ENCODE results near the gene HAUS7. TPM values are rescaled to one million over a fixed set of nuclear protein-coding genes. Genes with fewer than 3 reads are reported as not detected.

The HAUS7 gene
- total and polyA plus RNA-seq, 5 donors from 2014 or later: 28.0 to 43.1 (median 34.4) TPM

- ATAC-seq (ENCODE audit: low read depth in 2 of 2): no peak
- no peak overlapping the region for H3K27ac Mint-ChIP-seq
- no peaks in the 10 kb centered on the region for H3K4me1 ChIP-seq (ENCODE audit: control insufficient read depth, insufficient read depth, low read length, poor library complexity, severe bottlenecking)
- H3K36me3 ChIP-seq (ENCODE audit: control insufficient read depth, insufficient read depth, low read length): no peaks in the 10 kb centered on the region
- no peaks in the 10 kb centered on the region for H3K9me3 ChIP-seq (ENCODE audit: control insufficient read depth in 2 of 2, low read length in 2 of 2)
- no peak overlapping the region for H3K27ac ChIP-seq (ENCODE audit: insufficient read depth, low read length, poor library complexity, severe bottlenecking)
- H3K4me1 Mint-ChIP-seq: peaks cover 0 to 4% (median 0%) of the 10 kb centered on the region in 4 donors
- H3K9me3 Mint-ChIP-seq: no peaks in the 10 kb centered on the region
- H3K27me3 ChIP-seq (ENCODE audit: control insufficient read depth, insufficient read depth, low read length): no peaks in the 10 kb centered on the region
- H3K36me3 Mint-ChIP-seq: no peaks in the 10 kb centered on the region
- H3K4me3 ChIP-seq (ENCODE audit: low read depth, low read length): no peak overlapping the region
- H3K4me3 Mint-ChIP-seq: no peak overlapping the region
- no peaks in the 10 kb centered on the region for H3K27me3 Mint-ChIP-seq
- DNase-seq: no peak
Measured at GRCh38 chrX:153491918-153492317, 21.5 kb upstream of the HAUS7 start.

DNA sequence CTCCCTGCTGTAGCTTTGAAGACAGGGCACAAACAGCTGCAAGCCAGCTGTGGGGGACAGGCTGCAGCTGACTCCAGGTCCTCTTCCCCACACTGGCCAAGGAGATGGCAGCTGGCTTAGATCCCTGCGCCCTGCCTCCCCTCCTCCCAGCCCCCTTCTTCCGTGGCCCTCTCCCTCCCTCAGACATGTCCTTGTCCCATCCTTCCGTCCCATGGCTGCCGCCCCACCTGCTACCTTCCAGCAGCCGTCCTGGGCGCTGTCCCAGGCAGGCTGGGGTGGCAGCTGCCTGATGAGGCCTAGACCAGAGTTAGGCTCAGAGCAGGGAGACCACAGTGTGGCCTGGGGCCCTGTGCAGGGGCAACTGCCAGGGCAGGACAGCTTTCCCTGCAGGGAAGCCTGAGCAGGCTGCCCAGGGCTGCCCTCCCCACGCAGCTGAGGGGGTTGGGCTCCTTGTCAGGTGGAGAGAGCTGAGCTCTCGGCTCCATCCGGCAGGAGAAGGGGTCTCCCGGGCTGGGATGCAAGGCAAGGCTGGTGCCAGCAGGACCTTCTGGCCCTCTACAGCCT, 21.1 kb upstream of the HAUS7 start:
- no peaks in the 10 kb centered on the region for H3K36me3 ChIP-seq (ENCODE audit: control insufficient read depth, insufficient read depth, low read length)
- ATAC-seq (ENCODE audit: low read depth in 2 of 2) (no peak), DNase-seq (no peak)
- no peaks in the 10 kb centered on the region for H3K36me3 Mint-ChIP-seq
- no peak overlapping the region for H3K27ac ChIP-seq (ENCODE audit: insufficient read depth, low read length, poor library complexity, severe bottlenecking)
- H3K4me3 ChIP-seq (ENCODE audit: low read depth, low read length): no peak overlapping the region
- H3K27me3 ChIP-seq (ENCODE audit: control insufficient read depth, insufficient read depth, low read length): no peaks in the 10 kb centered on the region
- H3K4me3 Mint-ChIP-seq: no peak overlapping the region
- no peak overlapping the region for H3K27ac Mint-ChIP-seq
- no peaks in the 10 kb centered on the region for H3K9me3 Mint-ChIP-seq
- H3K27me3 Mint-ChIP-seq: no peaks in the 10 kb centered on the region
- peaks cover 0 to 4% (median 0%) of the 10 kb centered on the region in 4 donors for H3K4me1 Mint-ChIP-seq
- no peaks in the 10 kb centered on the region for H3K4me1 ChIP-seq (ENCODE audit: control insufficient read depth, insufficient read depth, low read length, poor library complexity, severe bottlenecking)
- no peaks in the 10 kb centered on the region for H3K9me3 ChIP-seq (ENCODE audit: control insufficient read depth in 2 of 2, low read length in 2 of 2)

DNA sequence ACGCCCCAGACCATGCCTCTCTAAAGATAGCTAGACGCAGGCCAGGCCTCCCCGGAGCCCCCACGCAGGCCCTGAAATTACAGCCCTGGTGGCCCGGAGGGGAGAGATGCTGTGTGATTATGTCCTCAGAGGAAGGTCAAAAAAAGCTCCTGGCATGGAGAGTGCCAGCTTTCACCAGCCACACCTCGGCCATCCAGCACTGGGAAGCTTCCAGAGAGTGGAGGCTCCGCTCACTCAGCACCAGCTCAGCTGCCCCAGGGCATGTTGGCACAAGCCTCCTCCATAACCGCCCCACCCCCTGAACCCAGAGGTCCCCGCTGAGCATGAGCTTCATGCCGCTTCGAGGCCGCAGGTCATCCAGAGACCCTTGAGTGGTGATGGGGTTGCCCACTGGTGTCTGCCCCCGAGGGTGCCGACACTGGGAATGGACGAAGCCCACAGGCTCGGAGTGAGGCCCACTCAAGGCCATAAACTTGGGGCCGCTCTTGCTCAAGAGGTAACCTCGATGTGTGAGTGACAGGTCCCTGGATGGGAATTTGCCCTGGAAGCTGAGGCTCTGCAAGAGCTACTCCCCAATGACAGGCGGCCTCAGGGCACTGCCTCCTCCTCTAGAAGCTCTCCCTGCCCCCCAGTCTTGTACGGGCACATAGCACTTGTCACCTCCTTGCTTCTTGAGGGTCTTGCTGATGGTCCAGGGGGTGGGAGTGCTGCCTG, 20.0 kb upstream of the HAUS7 start:
- H3K36me3 ChIP-seq (ENCODE audit: control insufficient read depth, insufficient read depth, low read length): no peaks in the 10 kb centered on the region
- no peaks in the 10 kb centered on the region for H3K36me3 Mint-ChIP-seq
- H3K4me3 ChIP-seq (ENCODE audit: low read depth, low read length): no peak overlapping the region
- no peaks in the 10 kb centered on the region for H3K27me3 ChIP-seq (ENCODE audit: control insufficient read depth, insufficient read depth, low read length)
- H3K27ac Mint-ChIP-seq: no peak overlapping the region
- no peaks in the 10 kb centered on the region for H3K9me3 Mint-ChIP-seq
- no peak for ATAC-seq (ENCODE audit: low read depth in 2 of 2)
- H3K9me3 ChIP-seq (ENCODE audit: control insufficient read depth in 2 of 2, low read length in 2 of 2): no peaks in the 10 kb centered on the region
- no peak overlapping the region for H3K4me3 Mint-ChIP-seq
- peaks cover 0 to 4% (median 0%) of the 10 kb centered on the region in 4 donors for H3K4me1 Mint-ChIP-seq
- no peaks in the 10 kb centered on the region for H3K4me1 ChIP-seq (ENCODE audit: control insufficient read depth, insufficient read depth, low read length, poor library complexity, severe bottlenecking)
- no peak for DNase-seq
- H3K27me3 Mint-ChIP-seq: no peaks in the 10 kb centered on the region
- H3K27ac ChIP-seq (ENCODE audit: insufficient read depth, low read length, poor library complexity, severe bottlenecking): no peak overlapping the region

DNA sequence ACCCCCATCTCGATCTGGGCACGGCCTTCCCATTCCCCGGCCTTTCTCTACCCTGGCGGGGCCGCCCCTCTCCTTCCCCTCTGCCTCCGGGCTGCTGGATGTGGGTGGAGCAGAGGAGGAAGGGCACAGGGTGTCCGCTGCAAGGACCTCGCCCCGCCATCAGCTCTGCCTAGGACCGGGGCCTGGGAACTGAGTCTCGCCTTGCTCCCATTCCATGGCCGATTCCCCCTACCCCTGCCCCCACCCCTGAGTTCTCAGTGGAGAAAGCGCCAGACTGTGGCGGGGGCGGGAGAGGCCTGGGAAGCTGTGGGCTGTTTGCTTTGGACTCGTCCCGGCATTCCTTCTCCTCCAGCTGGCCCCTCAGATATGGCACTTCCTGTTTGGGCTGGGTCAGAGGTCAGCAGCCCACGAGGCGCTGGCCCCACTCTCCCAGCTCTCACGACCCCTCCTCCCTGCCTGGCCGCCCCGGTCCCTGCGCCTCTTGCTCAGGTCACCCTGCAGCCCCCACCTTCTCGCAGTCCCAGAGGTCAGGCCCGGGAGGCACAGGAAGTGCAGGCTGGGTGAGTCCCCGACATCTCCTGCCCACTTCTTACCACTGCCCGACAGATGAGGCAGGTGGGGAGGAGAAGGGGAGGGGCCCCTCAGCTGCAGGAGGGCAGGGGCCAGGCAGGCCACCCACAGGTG, 18.0 kb upstream of the HAUS7 start:
- Mint-ChIP-seq H3K4me3 (no peak overlapping the region), H3K9me3 (no peaks in the 10 kb centered on the region), H3K27ac (no peak overlapping the region), H3K4me1 (no peaks in the 10 kb centered on the region), H3K27me3 (no peaks in the 10 kb centered on the region), H3K36me3 (no peaks in the 10 kb centered on the region)
- ATAC-seq (ENCODE audit: low read depth in 2 of 2): no peak
- Histone ChIP-seq H3K27ac (ENCODE audit: insufficient read depth, low read length, poor library complexity, severe bottlenecking) (no peak overlapping the region), H3K9me3 (ENCODE audit: control insufficient read depth in 2 of 2, low read length in 2 of 2) (no peaks in the 10 kb centered on the region), H3K36me3 (ENCODE audit: control insufficient read depth, insufficient read depth, low read length) (no peaks in the 10 kb centered on the region), H3K27me3 (ENCODE audit: control insufficient read depth, insufficient read depth, low read length) (no peaks in the 10 kb centered on the region), H3K4me3 (ENCODE audit: low read depth, low read length) (no peak overlapping the region), H3K4me1 (ENCODE audit: control insufficient read depth, insufficient read depth, low read length, poor library complexity, severe bottlenecking) (no peaks in the 10 kb centered on the region)
- no peak for DNase-seq

DNA sequence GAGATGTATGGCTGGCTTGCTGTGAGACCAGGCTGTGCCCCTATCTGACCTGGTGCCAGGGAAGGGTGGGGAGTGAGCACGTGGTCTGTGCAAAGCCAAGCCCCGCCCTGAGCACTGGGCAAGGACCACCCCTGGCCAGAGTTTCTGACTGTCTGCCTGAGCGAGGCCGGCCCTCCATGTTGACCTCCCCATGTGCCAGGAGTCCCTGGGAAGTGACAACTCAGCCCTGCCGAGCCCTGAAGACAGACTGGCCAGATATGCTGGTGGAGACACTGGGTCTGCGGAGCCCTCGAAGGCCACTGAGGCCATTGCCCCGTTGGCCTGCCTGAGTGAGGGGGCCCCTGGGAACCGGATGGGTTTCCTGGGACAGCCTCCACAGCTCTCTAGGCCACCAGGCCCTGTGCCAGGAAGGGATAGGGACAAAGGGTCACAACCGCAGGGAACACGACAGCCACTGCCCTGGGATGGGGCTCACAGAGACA, 17.3 kb upstream of the HAUS7 start:
- H3K36me3 ChIP-seq (ENCODE audit: control insufficient read depth, insufficient read depth, low read length): no peaks in the 10 kb centered on the region
- Mint-ChIP-seq H3K4me3 (no peak overlapping the region), H3K36me3 (no peaks in the 10 kb centered on the region), H3K4me1 (no peaks in the 10 kb centered on the region), H3K27ac (no peak overlapping the region), H3K27me3 (no peaks in the 10 kb centered on the region), H3K9me3 (no peaks in the 10 kb centered on the region)
- no peaks in the 10 kb centered on the region for H3K27me3 ChIP-seq (ENCODE audit: control insufficient read depth, insufficient read depth, low read length)
- no peak overlapping the region for H3K27ac ChIP-seq (ENCODE audit: insufficient read depth, low read length, poor library complexity, severe bottlenecking)
- H3K9me3 ChIP-seq (ENCODE audit: control insufficient read depth in 2 of 2, low read length in 2 of 2): no peaks in the 10 kb centered on the region
- ATAC-seq (ENCODE audit: low read depth in 2 of 2) (no peak), DNase-seq (no peak)
- H3K4me1 ChIP-seq (ENCODE audit: control insufficient read depth, insufficient read depth, low read length, poor library complexity, severe bottlenecking): no peaks in the 10 kb centered on the region
- H3K4me3 ChIP-seq (ENCODE audit: low read depth, low read length): no peak overlapping the region

DNA sequence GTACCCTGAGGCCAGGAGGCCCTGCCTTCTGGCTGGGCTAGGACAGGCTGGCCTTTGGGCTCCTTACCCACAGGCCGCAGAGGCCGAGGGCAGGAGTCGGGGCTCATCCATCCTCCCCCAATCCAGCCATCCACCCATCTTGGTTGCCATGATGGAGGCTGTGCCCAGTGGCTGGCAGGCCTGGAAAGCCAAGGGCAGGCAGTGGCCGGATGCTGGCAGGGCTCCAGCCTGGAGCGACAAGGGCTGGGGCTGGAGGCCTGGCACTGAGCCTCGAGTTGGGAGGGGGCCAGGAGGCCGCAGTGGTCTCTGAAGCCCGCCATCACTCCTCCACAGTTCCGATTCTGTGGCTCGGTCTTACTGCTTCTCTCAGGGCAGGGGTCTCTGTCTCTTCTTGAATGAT, 15.8 kb upstream of the HAUS7 start:
- Mint-ChIP-seq H3K27ac (no peak overlapping the region), H3K4me1 (no peaks in the 10 kb centered on the region), H3K4me3 (no peak overlapping the region), H3K36me3 (no peaks in the 10 kb centered on the region), H3K27me3 (no peaks in the 10 kb centered on the region), H3K9me3 (no peaks in the 10 kb centered on the region)
- ATAC-seq (ENCODE audit: low read depth in 2 of 2) (no peak), DNase-seq (no peak)
- H3K4me3 ChIP-seq (ENCODE audit: low read depth, low read length): no peak overlapping the region
- no peak overlapping the region for H3K27ac ChIP-seq (ENCODE audit: insufficient read depth, low read length, poor library complexity, severe bottlenecking)
- no peaks in the 10 kb centered on the region for H3K36me3 ChIP-seq (ENCODE audit: control insufficient read depth, insufficient read depth, low read length)
- H3K27me3 ChIP-seq (ENCODE audit: control insufficient read depth, insufficient read depth, low read length): no peaks in the 10 kb centered on the region
- no peaks in the 10 kb centered on the region for H3K4me1 ChIP-seq (ENCODE audit: control insufficient read depth, insufficient read depth, low read length, poor library complexity, severe bottlenecking)
- no peaks in the 10 kb centered on the region for H3K9me3 ChIP-seq (ENCODE audit: control insufficient read depth in 2 of 2, low read length in 2 of 2)

DNA sequence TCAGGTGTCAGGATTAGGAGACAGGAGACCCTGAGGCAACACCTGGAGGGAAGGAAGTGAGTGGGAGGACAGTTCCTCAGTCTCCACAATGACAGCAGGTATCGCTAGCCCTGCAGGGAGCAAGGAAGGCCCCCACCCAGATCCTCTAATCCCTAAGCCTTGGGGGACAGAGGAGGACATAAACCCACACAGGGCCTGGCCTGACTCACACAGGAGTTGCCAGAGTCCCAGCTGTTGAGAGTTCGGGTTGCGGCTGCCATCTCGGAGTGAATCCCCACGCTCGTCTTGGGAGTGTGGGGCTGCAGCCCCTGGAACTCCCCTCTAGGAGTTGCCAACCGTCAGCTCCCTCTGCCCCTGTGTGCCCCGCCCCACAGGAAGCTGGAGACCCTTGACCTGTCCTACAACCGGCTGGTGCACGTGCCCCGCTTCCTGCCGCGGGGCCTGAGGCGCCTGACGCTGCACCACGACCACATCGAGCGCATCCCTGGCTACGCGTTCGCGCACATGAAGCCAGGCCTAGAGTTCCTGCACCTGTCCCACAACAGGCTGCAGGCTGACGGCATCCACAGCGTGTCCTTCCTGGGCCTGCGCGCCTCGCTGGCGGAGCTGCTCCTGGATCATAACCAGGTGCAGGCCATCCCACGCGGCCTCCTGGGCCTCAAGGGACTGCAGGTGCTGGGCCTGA, 15.2 kb upstream of the HAUS7 start:
- no peak for ATAC-seq (ENCODE audit: low read depth in 2 of 2)
- Histone ChIP-seq H3K27ac (ENCODE audit: insufficient read depth, low read length, poor library complexity, severe bottlenecking) (no peak overlapping the region), H3K4me1 (ENCODE audit: control insufficient read depth, insufficient read depth, low read length, poor library complexity, severe bottlenecking) (no peaks in the 10 kb centered on the region), H3K27me3 (ENCODE audit: control insufficient read depth, insufficient read depth, low read length) (no peaks in the 10 kb centered on the region), H3K36me3 (ENCODE audit: control insufficient read depth, insufficient read depth, low read length) (no peaks in the 10 kb centered on the region), H3K9me3 (ENCODE audit: control insufficient read depth in 2 of 2, low read length in 2 of 2) (no peaks in the 10 kb centered on the region), H3K4me3 (ENCODE audit: low read depth, low read length) (no peak overlapping the region)
- H3K9me3 Mint-ChIP-seq: no peaks in the 10 kb centered on the region
- no peak overlapping the region for H3K4me3 Mint-ChIP-seq
- no peaks in the 10 kb centered on the region for H3K27me3 Mint-ChIP-seq
- H3K4me1 Mint-ChIP-seq: no peaks in the 10 kb centered on the region
- H3K36me3 Mint-ChIP-seq: no peaks in the 10 kb centered on the region
- DNase-seq: no peak
- no peak overlapping the region for H3K27ac Mint-ChIP-seq

Data from CD4-positive, CD25-positive, alpha-beta regulatory T cell (primary cell).